Breast epithelium (tissue), 3 donors: ENCODE measurements around the gene TRPM5.

Experiments used
- POLR2A ChIP-seq: fragments of 450-650 bp; IDR thresholded peaks from one replicate; pipeline ENCODE4 v1.6.1; 2016; ENCODE audit warnings: antibody characterized with exemption, mild to moderate bottlenecking, moderate library complexity
- POLR2AphosphoS5 ChIP-seq, 3 donors: sonication (generic); formaldehyde crosslinking; IDR thresholded peaks; one replicate each; pipeline ENCODE4 v1.6.1; 2017; ENCODE audit warnings: antibody characterized with exemption in 3 of 3
- TF ChIP-seq, protein P1 (sequence below), 3 donors: fragments of 450-650 bp; IDR thresholded peaks; one replicate each; pipeline ENCODE4 v1.5.1; 2016 to 2017; ENCODE audit warnings: antibody characterized with exemption in 3 of 3, mild to moderate bottlenecking in 3 of 3, moderate library complexity in 3 of 3

DNA sequence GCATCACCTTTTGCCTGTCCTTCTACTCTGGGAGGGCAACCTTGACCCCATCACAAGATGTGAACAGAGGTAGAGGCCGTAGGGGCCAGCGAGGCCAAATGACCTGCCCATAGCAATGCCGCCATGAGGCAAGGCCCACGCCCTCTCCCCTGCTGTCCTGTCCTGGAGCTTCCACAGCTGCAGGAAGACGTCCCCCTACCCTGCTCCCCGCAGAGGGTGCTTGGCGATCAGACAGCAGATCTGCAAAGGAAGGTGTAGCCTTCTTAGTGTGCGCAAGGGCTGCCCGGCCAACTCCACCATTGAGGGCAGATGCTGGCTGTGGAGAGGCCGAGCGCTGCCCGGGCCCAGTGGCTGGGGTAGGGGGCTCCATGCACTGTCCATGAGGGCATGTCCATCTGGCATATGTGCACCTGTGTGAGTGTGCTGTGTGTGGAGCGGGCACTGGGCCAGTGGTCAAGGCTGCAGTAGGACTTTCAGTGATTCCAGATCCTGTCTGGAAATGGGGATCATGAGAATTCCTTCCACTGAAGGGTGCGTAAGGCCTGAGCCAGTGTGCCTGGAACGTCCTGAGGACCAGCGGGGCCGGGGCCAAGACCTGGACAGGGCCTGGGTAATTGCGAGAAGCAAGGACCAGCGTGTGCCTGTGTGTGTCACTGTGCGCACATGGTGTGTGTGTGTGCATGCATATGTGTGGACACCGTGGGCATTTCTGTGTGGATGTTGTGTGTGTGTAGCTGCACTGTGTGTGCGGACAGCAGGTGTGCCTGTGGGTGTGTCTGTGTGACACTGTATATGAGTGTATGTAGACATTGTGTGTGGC is 11.0 kb downstream of the TRPM5 start:
- TF ChIP-seq, protein P1, sequence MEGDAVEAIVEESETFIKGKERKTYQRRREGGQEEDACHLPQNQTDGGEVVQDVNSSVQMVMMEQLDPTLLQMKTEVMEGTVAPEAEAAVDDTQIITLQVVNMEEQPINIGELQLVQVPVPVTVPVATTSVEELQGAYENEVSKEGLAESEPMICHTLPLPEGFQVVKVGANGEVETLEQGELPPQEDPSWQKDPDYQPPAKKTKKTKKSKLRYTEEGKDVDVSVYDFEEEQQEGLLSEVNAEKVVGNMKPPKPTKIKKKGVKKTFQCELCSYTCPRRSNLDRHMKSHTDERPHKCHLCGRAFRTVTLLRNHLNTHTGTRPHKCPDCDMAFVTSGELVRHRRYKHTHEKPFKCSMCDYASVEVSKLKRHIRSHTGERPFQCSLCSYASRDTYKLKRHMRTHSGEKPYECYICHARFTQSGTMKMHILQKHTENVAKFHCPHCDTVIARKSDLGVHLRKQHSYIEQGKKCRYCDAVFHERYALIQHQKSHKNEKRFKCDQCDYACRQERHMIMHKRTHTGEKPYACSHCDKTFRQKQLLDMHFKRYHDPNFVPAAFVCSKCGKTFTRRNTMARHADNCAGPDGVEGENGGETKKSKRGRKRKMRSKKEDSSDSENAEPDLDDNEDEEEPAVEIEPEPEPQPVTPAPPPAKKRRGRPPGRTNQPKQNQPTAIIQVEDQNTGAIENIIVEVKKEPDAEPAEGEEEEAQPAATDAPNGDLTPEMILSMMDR (IDR thresholded peaks at IDR 0.05) = no peak
- no peak for TF ChIP-seq POLR2A
- TF ChIP-seq POLR2AphosphoS5 (IDR thresholded peaks at IDR 0.05) = no peak
